Lower leg skin (tissue), 4 donors: ENCODE data around the gene STAT3. TPM values are rescaled to one million over a fixed set of nuclear protein-coding genes. Genes with fewer than 3 reads are reported as not detected.
"Not testable (repeated sequence)": the region's sequence is repeated elsewhere in the genome, so short reads cannot be mapped to it uniquely, and the experiment has no call there.

Experiments used
- DNase-seq, 2 donors: peaks; one replicate each; pipeline ENCODE4 v3.0.0-alpha.2; 2019; ENCODE audit warnings: low spot score in 2 of 2
- H3K4me3 ChIP-seq: fragments of 200-600 bp; sonication (generic); 2 replicates; pipeline ENCODE4 v1.5.1; 2017; ENCODE audit warnings: mild to moderate bottlenecking, low read depth; ENCODE audit not compliant: poor library complexity, severe bottlenecking
- CTCF ChIP-seq, 3 donors: fragments of 450-650 bp; IDR thresholded peaks; one replicate each; pipeline ENCODE4 v1.5.1; 2016; ENCODE audit warnings: antibody characterized with exemption in 3 of 3, mild to moderate bottlenecking in 3 of 3, moderate library complexity in 2 of 3
- POLR2A ChIP-seq, 2 donors: fragments of 450-650 bp; IDR thresholded peaks; one replicate each; pipeline ENCODE4 v1.6.1; 2016 to 2017; ENCODE audit warnings: antibody characterized with exemption in 2 of 2, mild to moderate bottlenecking in 1 of 2, moderate library complexity in 1 of 2
- WGBS, 2 donors: methylation state at CpG; one replicate each; pipeline ENCODE4 v1.1.5; 2018; 5-methylcytosine and 5-hydroxymethylcytosine counted together
- intact Hi-C: fragments of 100-400 bp; cut with DNase I; formaldehyde crosslinking; loops from one replicate; pipeline ENCODE4 v1.15.0; 2023; ENCODE audit warnings: low total_unique reads
- total RNA-seq, 4 donors: library from RNA; depleted of rRNA; stranded (reverse); fragments of >200 nt; gene quantifications; one replicate each; pipeline ENCODE4 v1.1.0, GENCODE V29; 2016

The STAT3 gene
- total RNA-seq, 4 donors from 2014 or later, result 109 to 149 (median 124) TPM

DNA sequence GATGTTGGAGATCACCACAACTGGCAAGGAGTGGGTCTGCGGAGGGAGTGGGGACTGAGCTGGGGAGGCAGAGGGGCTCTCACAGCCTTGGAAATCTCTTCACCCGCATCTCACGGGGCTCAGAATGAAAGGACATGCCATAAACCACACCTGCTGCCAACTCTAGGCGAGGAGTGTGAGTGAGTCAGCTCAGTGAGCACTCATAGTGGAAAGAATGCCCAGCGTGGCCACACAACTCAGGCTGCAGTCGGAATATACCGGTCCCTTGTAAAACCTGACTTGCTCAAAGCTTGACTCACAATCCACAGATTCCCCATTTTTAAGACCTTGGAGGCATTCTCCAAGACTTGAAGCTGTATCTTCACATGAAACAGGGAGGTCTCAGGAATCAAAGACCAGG lies 63.2 kb downstream of the STAT3 start:
- intact Hi-C loops, result no loop called here
- no peak for DNase-seq
- 48 to 50% methylated on average over 7 of the region's 7 CpGs for WGBS, 2 donors
- H3K4me3 ChIP-seq, result no peak overlapping the region
- TF ChIP-seq CTCF (IDR thresholded peaks at IDR 0.05), result no peak
- no peak for TF ChIP-seq POLR2A (IDR thresholded peaks at IDR 0.05)

DNA sequence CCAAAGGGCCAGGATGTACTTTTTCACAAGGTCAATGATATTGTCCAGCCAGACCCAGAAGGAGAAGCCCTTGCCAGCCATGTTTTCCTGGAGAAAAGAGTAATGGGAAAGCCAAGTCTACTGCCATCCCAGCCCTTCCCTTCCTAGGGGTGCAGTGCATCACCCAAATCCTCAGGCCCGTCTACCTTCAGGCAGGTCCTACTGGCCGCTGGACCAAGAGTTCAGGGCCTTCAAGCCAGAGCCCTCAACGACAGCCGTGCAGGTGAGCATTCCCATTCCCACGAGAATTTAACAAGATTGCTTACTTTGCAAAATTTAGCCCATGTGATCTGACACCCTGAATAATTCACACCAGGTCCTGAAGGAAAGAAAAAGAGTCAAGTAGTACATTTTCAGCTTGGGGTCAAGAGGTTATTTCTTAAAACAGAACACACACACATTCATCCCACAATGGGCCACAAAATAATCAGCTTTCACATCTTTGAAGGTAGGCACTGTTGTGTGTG lies 64.9 kb downstream of the STAT3 start:
- TF ChIP-seq POLR2A (IDR thresholded peaks at IDR 0.05) (no peak), CTCF (IDR thresholded peaks at IDR 0.05) (no peak)
- H3K4me3 ChIP-seq, result no peak overlapping the region
- 74 to 85% methylated on average over 5 of the region's 5 CpGs for WGBS, 2 donors
- DNase-seq, result no peak
- intact Hi-C loops, result loop anchor here (5.0 kb wide), 2 partner anchors 79 to 194 kb away; no protein-coding TSS in a partner anchor

GRCh38 chr17:42322382-42323267 lies 65.6 kb downstream of the STAT3 start:
- no peak overlapping the region for H3K4me3 ChIP-seq
- intact Hi-C loops, result loop anchor here (5.0 kb wide), 2 partner anchors 80 to 195 kb away; no protein-coding TSS in a partner anchor
- 40 to 41% methylated on average over 10 of the region's 10 CpGs for WGBS, 2 donors
- TF ChIP-seq POLR2A (IDR thresholded peaks at IDR 0.05), result no peak
- peak in 1 of 3 donors; percentile 98 for TF ChIP-seq CTCF (IDR thresholded peaks at IDR 0.05)
- DNase-seq, result peak; percentile 94 to 99

- DNase-seq, result no peak
- no peak overlapping the region for H3K4me3 ChIP-seq
- intact Hi-C loops, result loop anchor here (5.0 kb wide), 2 partner anchors 81 to 196 kb away; no protein-coding TSS in a partner anchor
- 87 to 88% methylated on average over 4 of the region's 4 CpGs for WGBS, 2 donors
- TF ChIP-seq CTCF (IDR thresholded peaks at IDR 0.05) (no peak), POLR2A (IDR thresholded peaks at IDR 0.05) (no peak)
Measured at GRCh38 chr17:42321555-42321954, 66.7 kb downstream of the STAT3 start.

GRCh38 chr17:42317967-42318366 lies 70.3 kb downstream of the STAT3 start:
- intact Hi-C loops, H3K4me3 ChIP-seq, DNase-seq: not testable (repeated sequence)
- 90 to 93% methylated on average over 6 of the region's 6 CpGs for WGBS, 2 donors

GRCh38 chr17:42317266-42317845 lies 70.9 kb downstream of the STAT3 start:
- no peak for DNase-seq
- 67 to 71% methylated on average over 5 of the region's 5 CpGs for WGBS, 2 donors
- intact Hi-C loops, result no loop called here

More at GRCh38 chr17:42317266-42317845, 70.9 kb downstream of the STAT3 start:
- TF ChIP-seq POLR2A (IDR thresholded peaks at IDR 0.05) (no peak), CTCF (IDR thresholded peaks at IDR 0.05) (no peak)
- no peak overlapping the region for H3K4me3 ChIP-seq
